HG02870 (cell line): ENCODE results near the gene KCNE2.
"Not testable (repeated sequence)": the region's sequence is repeated elsewhere in the genome, so short reads cannot be mapped to it uniquely, and the experiment has no call there.

Source experiments
- ATAC-seq: cut with Tn5 transposase; IDR thresholded peaks from one replicate; pipeline ENCODE4 v1.9.1; 2021; ENCODE audit warnings: mild to moderate bottlenecking, moderate library complexity; ENCODE audit not compliant: unreplicated experiment

KCNE2 gene

GRCh38 chr21:34352556-34352955 lies 11.2 kb upstream of the KCNE2 start:
- ATAC-seq: no peak

GRCh38 chr21:34353182-34353581 lies 10.6 kb upstream of the KCNE2 start:
- ATAC-seq: no peak

GRCh38 chr21:34354836-34355235 lies 9.0 kb upstream of the KCNE2 start:
- ATAC-seq: no peak

- ATAC-seq: no peak
These were observed 8.2 kb upstream of the KCNE2 start for GRCh38 chr21:34355570-34355969.

GRCh38 chr21:34357889-34358288 lies 5.9 kb upstream of the KCNE2 start:
- ATAC-seq: no peak

- no peak for ATAC-seq
These were observed 4.9 kb upstream of the KCNE2 start for GRCh38 chr21:34358866-34359265.

- ATAC-seq: no peak
These were observed 3.1 kb upstream of the KCNE2 start for GRCh38 chr21:34360488-34361241.

- no peak for ATAC-seq
These were observed 1.7 kb upstream of the KCNE2 start for GRCh38 chr21:34362136-34362444.

- ATAC-seq: no peak
These were observed 1.1 kb upstream of the KCNE2 start for GRCh38 chr21:34362670-34363069.

- ATAC-seq: no peak
These were observed 1.1 kb downstream of the KCNE2 start for GRCh38 chr21:34364921-34365320.

GRCh38 chr21:34365809-34366208 lies 2.0 kb downstream of the KCNE2 start:
- no peak for ATAC-seq

- no peak for ATAC-seq
These were observed 3.6 kb downstream of the KCNE2 start for GRCh38 chr21:34367320-34367935.

- no peak for ATAC-seq
These were observed 5.9 kb downstream of the KCNE2 start for GRCh38 chr21:34369741-34370140.

GRCh38 chr21:34372321-34372720 lies 8.5 kb downstream of the KCNE2 start:
- no peak for ATAC-seq

- not testable (repeated sequence) for ATAC-seq
These were observed 10.7 kb downstream of the KCNE2 start for GRCh38 chr21:34374462-34374861.

GRCh38 chr21:34374940-34375618 lies 11.3 kb downstream of the KCNE2 start, which contains the start of gene SMIM11:
SMIM11 (plus strand) TSS chr21:34375507; CDS start chr21:34379505, 3,998 bp downstream.
- ATAC-seq: peak; percentile 89

- peak; percentile 48 for ATAC-seq
These were observed 11.8 kb downstream of the KCNE2 start for GRCh38 chr21:34375619-34375972.

GRCh38 chr21:34383138-34383537 lies 19.3 kb downstream of the KCNE2 start:
- not testable (repeated sequence) for ATAC-seq

GRCh38 chr21:34383724-34384415 lies 20.1 kb downstream of the KCNE2 start:
- ATAC-seq: peak; percentile 92

- ATAC-seq: not testable (repeated sequence)
These were observed 36.7 kb downstream of the KCNE2 start for GRCh38 chr21:34400522-34400921.

- not testable (repeated sequence) for ATAC-seq
These were observed 40.9 kb downstream of the KCNE2 start for GRCh38 chr21:34404742-34405141.
